GM12864 (cell line): ENCODE data around the gene TROAP.

Experiments used
- DNase-seq: peaks from one replicate; pipeline ENCODE4 v3.0.0-alpha.2; 2011; ENCODE audit warnings: low read depth
- H3K4me3 ChIP-seq: 2 replicates; pipeline ENCODE4 v1.5.1; 2011; ENCODE audit warnings: mild to moderate bottlenecking, low read depth, low read length, control low read depth
- CTCF ChIP-seq: IDR thresholded peaks from 2 replicates; pipeline ENCODE4 v1.5.1; 2011; ENCODE audit warnings: low read depth, mild to moderate bottlenecking, moderate library complexity, low read length, control low read depth, inconsistent platforms; ENCODE audit errors: missing control alignments

Gene TROAP

DNA sequence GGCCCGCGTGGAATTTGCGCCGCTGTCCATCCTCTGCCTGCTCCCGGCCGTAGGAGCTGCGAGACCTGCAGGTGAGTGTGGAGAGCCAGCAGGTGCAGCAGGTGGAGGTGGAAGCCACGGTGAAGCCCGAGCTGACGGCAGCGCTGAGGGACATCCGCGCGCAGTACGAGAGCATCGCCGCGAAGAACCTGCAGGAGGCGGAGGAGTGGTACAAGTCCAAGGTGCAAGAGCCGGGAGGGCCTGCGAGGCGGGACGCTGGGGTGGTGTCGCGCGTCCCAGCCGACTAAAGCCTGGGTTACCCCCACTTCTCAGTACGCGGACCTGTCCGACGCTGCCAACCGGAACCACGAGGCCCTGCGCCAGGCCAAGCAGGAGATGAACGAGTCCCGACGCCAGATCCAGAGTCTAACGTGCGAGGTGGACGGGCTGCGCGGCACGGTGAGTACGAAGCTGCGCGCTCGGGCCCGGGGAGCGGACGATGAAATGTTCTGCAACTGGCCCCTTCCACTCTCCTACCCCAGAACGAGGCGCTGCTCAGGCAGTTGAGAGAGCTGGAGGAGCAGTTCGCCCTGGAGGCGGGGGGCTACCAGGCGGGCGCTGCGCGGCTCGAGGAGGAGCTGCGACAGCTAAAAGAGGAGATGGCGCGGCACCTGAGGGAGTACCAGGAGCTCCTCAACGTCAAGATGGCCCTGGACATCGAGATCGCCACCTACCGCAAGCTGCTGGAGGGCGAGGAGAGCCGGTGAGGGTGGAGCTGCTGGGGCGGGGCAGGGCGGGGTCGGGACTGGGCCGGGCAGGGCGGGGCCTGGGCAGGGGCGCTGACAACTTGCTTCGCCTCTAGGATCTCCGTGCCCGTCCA lies 26.0 kb upstream of the TROAP start:
- H3K4me3 ChIP-seq = peak overlapping the region; percentile 34
- no peak for DNase-seq
- no peak for TF ChIP-seq CTCF

DNA sequence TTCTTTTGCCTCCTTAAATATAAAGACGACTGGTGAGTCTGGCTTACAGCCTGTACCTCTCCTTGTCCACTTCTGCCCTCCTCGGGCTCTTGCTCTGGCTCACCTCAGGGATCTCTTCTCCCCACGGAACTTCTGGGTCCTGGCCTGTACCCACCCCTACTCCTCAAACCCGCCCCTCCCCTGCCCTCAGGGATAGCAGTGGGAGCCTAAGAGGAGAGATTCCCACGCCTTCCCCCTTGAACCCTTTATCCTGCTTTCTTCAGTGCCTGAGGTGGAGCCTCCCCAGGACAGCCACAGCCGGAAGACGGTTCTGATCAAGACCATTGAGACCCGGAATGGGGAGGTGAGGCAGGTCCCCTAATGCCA lies 25.4 kb upstream of the TROAP start:
- H3K4me3 ChIP-seq = no peak overlapping the region
- no peak for DNase-seq
- TF ChIP-seq CTCF = no peak

- no peak for DNase-seq
- TF ChIP-seq CTCF = peak; percentile 42
- no peak overlapping the region for H3K4me3 ChIP-seq
Measured at GRCh38 chr12:49298160-49298559, 24.9 kb upstream of the TROAP start.

- no peak for TF ChIP-seq CTCF
- no peak for DNase-seq
- H3K4me3 ChIP-seq = no peak overlapping the region
Measured at GRCh38 chr12:49301760-49302159, 21.3 kb upstream of the TROAP start.

DNA sequence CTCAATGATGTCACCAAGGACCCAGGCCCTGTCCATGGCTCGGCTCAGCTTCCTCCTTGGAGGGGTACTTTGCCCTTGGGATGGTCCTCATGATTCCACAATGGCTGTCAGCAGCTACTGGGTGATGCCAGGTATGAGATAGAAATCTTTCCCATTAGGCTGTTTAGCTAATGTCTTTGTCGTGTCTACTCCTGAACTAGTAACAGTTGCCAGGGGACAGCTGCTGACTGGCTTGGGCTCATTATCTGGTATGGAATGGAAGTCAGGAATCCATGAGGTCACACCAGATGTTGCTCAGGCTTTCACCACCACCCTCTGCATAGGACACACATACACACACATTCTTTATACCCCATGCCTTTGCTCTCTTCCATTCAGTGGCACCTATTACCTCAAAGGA lies 18.9 kb upstream of the TROAP start:
- no peak for TF ChIP-seq CTCF

GRCh38 chr12:49305762-49306510 lies 17.1 kb upstream of the TROAP start:
- no peak overlapping the region for H3K4me3 ChIP-seq
- DNase-seq = no peak
- TF ChIP-seq CTCF = no peak

More for the DNA sequence above, 18.9 kb upstream of the TROAP start:
- no peak for DNase-seq
- H3K4me3 ChIP-seq = no peak overlapping the region
